Measurements from ENCODE around the gene PDZD7. TPM values are rescaled to one million over a fixed set of nuclear protein-coding genes. Genes with fewer than 3 reads are reported as not detected.

Gene PDZD7
- polyA plus RNA-seq, 3 donors from 2014 or later: 0.28 to 1.1 TPM; not detected in 1

GRCh38 chr10:100970076-100970913 is 60.6 kb downstream of the PDZD7 start:
- peak overlapping the region; percentile 35 to 67 (median 51) for H3K4me3 Mint-ChIP-seq
- H3K4me1 Mint-ChIP-seq: peaks cover 15 to 21% of the 10 kb centered on the region in 2 donors
- peaks cover 0 to 7% (median 6%) of the 10 kb centered on the region in 3 donors for H3K36me3 Mint-ChIP-seq
- DNase-seq: no peak
- peaks cover 2 to 12% (median 3%) of the 10 kb centered on the region in 3 donors for H3K27me3 Mint-ChIP-seq (ENCODE audit: low read depth in 3 of 3)
- no peaks in the 10 kb centered on the region for H3K9me3 Mint-ChIP-seq
- H3K27ac Mint-ChIP-seq: peak overlapping the region in 2 of 6 donors; percentile 18 to 63

GRCh38 chr10:100969187-100970075 is 61.5 kb downstream of the PDZD7 start, which contains the start of gene SEMA4G:
TSS of gene SEMA4G (plus strand) at chr10:100969504. CDS start at chr10:100972913, 3,409 bp downstream.
- peak within 1 kb of the TSS; percentile 60 to 79 (median 68) for H3K4me3 Mint-ChIP-seq
- peaks cover 15 to 21% of the 10 kb centered on the region in 2 donors for H3K4me1 Mint-ChIP-seq
- peaks cover 2 to 12% (median 3%) of the 10 kb centered on the region in 3 donors for H3K27me3 Mint-ChIP-seq (ENCODE audit: low read depth in 3 of 3)
- peak within 1 kb of the TSS in 3 of 6 donors; percentile 18 to 57 (median 18) for H3K27ac Mint-ChIP-seq
- H3K9me3 Mint-ChIP-seq: no peaks in the 10 kb centered on the region
- H3K36me3 Mint-ChIP-seq: peaks cover 0 to 9% (median 6%) of the 10 kb centered on the region in 3 donors
- DNase-seq: peak; percentile 43 to 46 (median 45)

- H3K4me1 Mint-ChIP-seq: peaks cover 15 to 21% of the 10 kb centered on the region in 2 donors
- peaks cover 2 to 12% (median 3%) of the 10 kb centered on the region in 3 donors for H3K27me3 Mint-ChIP-seq (ENCODE audit: low read depth in 3 of 3)
- peak overlapping the region; percentile 60 to 79 (median 68) for H3K4me3 Mint-ChIP-seq
- peaks cover 0 to 9% (median 6%) of the 10 kb centered on the region in 3 donors for H3K36me3 Mint-ChIP-seq
- H3K9me3 Mint-ChIP-seq: no peaks in the 10 kb centered on the region
- no peak for DNase-seq
- H3K27ac Mint-ChIP-seq: no peak overlapping the region
Measured at GRCh38 chr10:100968863-100969186, 62.1 kb downstream of the PDZD7 start.

- Mint-ChIP-seq H3K4me1 (peaks cover 15 to 21% of the 10 kb centered on the region in 2 donors), H3K27ac (peak overlapping the region in 2 of 6 donors; percentile 18 to 57), H3K36me3 (peaks cover 0 to 9% (median 6%) of the 10 kb centered on the region in 3 donors), H3K9me3 (no peaks in the 10 kb centered on the region), H3K4me3 (peak overlapping the region; percentile 22 to 79 (median 66)), H3K27me3 (ENCODE audit: low read depth in 3 of 3) (peaks cover 2 to 12% (median 3%) of the 10 kb centered on the region in 3 donors)
- no peak for DNase-seq
Measured at GRCh38 chr10:100968062-100968736, 62.7 kb downstream of the PDZD7 start.

- Mint-ChIP-seq H3K4me3 (no peak overlapping the region), H3K27ac (no peak overlapping the region), H3K4me1 (peaks cover 15 to 21% of the 10 kb centered on the region in 2 donors), H3K36me3 (peaks cover 0 to 18% (median 6%) of the 10 kb centered on the region in 3 donors), H3K9me3 (no peaks in the 10 kb centered on the region), H3K27me3 (ENCODE audit: low read depth in 3 of 3) (peaks cover 2 to 10% (median 3%) of the 10 kb centered on the region in 3 donors)
- no peak for DNase-seq
Measured at GRCh38 chr10:100967332-100967731, 63.6 kb downstream of the PDZD7 start.

- H3K9me3 Mint-ChIP-seq: no peaks in the 10 kb centered on the region
- H3K4me1 Mint-ChIP-seq: peaks cover 15 to 21% of the 10 kb centered on the region in 2 donors
- H3K27ac Mint-ChIP-seq: no peak overlapping the region
- H3K27me3 Mint-ChIP-seq (ENCODE audit: low read depth in 3 of 3): peaks cover 2 to 10% (median 3%) of the 10 kb centered on the region in 3 donors
- no peak overlapping the region for H3K4me3 Mint-ChIP-seq
- H3K36me3 Mint-ChIP-seq: peaks cover 1 to 21% (median 7%) of the 10 kb centered on the region in 3 donors
- DNase-seq: no peak
Measured at GRCh38 chr10:100966887-100967286, 64.0 kb downstream of the PDZD7 start.

- Mint-ChIP-seq H3K36me3 (peaks cover 7 to 27% (median 12%) of the 10 kb centered on the region in 3 donors), H3K4me3 (no peak overlapping the region), H3K27ac (peak overlapping the region in 1 of 6 donors; percentile 67)
Measured at GRCh38 chr10:100965820-100966219, 65.1 kb downstream of the PDZD7 start.

GRCh38 chr10:100963826-100964225 is 67.1 kb downstream of the PDZD7 start:
- no peaks in the 10 kb centered on the region for H3K9me3 Mint-ChIP-seq
- peaks cover 5 to 7% of the 10 kb centered on the region in 2 donors for H3K4me1 Mint-ChIP-seq
- H3K27me3 Mint-ChIP-seq (ENCODE audit: low read depth in 3 of 3): peaks cover 0 to 2% (median under 1%) of the 10 kb centered on the region in 3 donors

More at GRCh38 chr10:100965820-100966219, 65.1 kb downstream of the PDZD7 start:
- H3K4me1 Mint-ChIP-seq: peaks cover 13 to 18% of the 10 kb centered on the region in 2 donors
- no peaks in the 10 kb centered on the region for H3K9me3 Mint-ChIP-seq
- DNase-seq: no peak
- peaks cover 2 to 10% (median 3%) of the 10 kb centered on the region in 3 donors for H3K27me3 Mint-ChIP-seq (ENCODE audit: low read depth in 3 of 3)

GRCh38 chr10:100962351-100963080 is 68.4 kb downstream of the PDZD7 start:
- Mint-ChIP-seq H3K36me3 (peaks cover 12 to 48% (median 29%) of the 10 kb centered on the region in 3 donors), H3K4me3 (no peak overlapping the region), H3K27ac (peak overlapping the region in 1 of 6 donors; percentile 19), H3K4me1 (no peaks in the 10 kb centered on the region), H3K9me3 (no peaks in the 10 kb centered on the region), H3K27me3 (ENCODE audit: low read depth in 3 of 3) (no peaks in the 10 kb centered on the region)
- DNase-seq: no peak

More at GRCh38 chr10:100963826-100964225, 67.1 kb downstream of the PDZD7 start:
- H3K27ac Mint-ChIP-seq: no peak overlapping the region
- peaks cover 9 to 43% (median 25%) of the 10 kb centered on the region in 3 donors for H3K36me3 Mint-ChIP-seq
- no peak for DNase-seq
- no peak overlapping the region for H3K4me3 Mint-ChIP-seq

- no peaks in the 10 kb centered on the region for H3K4me1 Mint-ChIP-seq
- H3K9me3 Mint-ChIP-seq: no peaks in the 10 kb centered on the region
- no peak overlapping the region for H3K4me3 Mint-ChIP-seq
- H3K27me3 Mint-ChIP-seq (ENCODE audit: low read depth in 3 of 3): no peaks in the 10 kb centered on the region
- no peak overlapping the region for H3K27ac Mint-ChIP-seq
- H3K36me3 Mint-ChIP-seq: peaks cover 20 to 52% (median 30%) of the 10 kb centered on the region in 3 donors
- no peak for DNase-seq
Measured at GRCh38 chr10:100960251-100960650, 70.7 kb downstream of the PDZD7 start.
